Erythroblast (primary cell): Measurements from ENCODE around the gene ATP5MG.

Experiments
- DNase-seq, 2 experiments: peaks; one replicate each; lab custom pipeline; 2025; lab: John Stamatoyannopoulos, UW
- GATA1 ChIP-seq: IDR thresholded peaks from 2 replicates; pipeline ENCODE4 v1.6.1; 2011; ENCODE audit warnings: low read depth, mild to moderate bottlenecking, control low read depth, low read length, moderate library complexity
- POLR2A ChIP-seq: IDR thresholded peaks from 2 replicates; pipeline ENCODE4 v1.6.1; 2011; ENCODE audit warnings: mild to moderate bottlenecking, low read length

The ATP5MG gene

GRCh38 chr11:118442301-118442700 lies 40.9 kb downstream of the ATP5MG start:
- TF ChIP-seq POLR2A (no peak), GATA1 (no peak)
- no peak for DNase-seq

DNA sequence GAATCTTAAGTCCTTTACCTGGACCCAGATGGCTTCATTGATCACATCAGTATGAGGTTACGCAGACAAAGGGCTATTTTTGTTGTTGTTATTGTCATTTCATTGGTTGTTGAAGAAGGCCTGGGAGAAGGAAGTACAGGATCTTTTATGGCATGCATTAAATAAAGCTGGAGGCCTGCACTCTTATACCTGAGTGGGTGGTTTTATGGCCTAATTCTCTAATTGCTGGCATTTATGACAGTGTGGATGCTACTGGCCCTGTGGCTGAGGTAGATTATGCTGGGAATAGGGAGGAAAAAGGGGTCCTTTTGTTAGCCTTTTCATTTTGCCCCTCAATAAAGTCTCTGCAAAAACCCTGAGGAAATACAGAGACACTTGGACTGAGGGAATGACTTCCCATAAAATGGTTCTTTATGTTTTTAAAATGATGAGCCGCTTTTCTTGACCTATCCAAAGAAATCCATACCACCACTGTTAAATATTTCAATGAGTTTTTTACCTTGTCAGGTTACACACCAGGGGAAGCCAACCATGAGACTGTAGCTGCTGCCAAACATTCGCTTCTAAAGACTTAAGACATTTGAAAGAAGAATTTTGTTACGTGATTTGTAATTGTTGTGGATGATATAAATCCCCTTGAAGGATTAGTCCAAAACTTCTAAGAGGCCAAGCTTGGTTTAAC lies 41.6 kb downstream of the ATP5MG start:
- no peak for DNase-seq
- TF ChIP-seq POLR2A (no peak), GATA1 (no peak)

GRCh38 chr11:118443590-118444218 lies 42.3 kb downstream of the ATP5MG start:
- no peak for TF ChIP-seq POLR2A
- no peak for TF ChIP-seq GATA1
- no peak for DNase-seq

DNA sequence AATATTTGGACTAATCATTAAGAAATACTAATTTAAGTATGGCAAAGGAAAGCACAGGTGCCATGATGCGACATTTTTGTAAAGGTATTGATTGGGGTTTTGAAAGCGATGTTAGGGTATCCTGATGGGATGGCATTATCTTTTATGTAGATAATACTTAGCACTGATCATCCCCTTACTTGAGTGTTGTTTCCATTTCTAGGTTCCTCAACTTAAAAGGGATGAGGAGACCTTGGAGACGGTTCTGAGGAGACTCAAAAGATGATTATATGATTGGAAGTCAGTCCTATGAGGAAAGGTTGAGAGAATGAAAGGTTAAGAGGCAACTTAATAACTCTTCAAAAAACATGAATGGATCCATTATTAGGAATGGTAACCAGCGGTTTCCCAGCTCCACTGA lies 46.0 kb downstream of the ATP5MG start:
- DNase-seq = no peak
- no peak for TF ChIP-seq POLR2A
- no peak for TF ChIP-seq GATA1

- TF ChIP-seq GATA1 (no peak), POLR2A (no peak)
- DNase-seq = no peak
These were observed 46.9 kb downstream of the ATP5MG start for GRCh38 chr11:118448294-118448693.

DNA sequence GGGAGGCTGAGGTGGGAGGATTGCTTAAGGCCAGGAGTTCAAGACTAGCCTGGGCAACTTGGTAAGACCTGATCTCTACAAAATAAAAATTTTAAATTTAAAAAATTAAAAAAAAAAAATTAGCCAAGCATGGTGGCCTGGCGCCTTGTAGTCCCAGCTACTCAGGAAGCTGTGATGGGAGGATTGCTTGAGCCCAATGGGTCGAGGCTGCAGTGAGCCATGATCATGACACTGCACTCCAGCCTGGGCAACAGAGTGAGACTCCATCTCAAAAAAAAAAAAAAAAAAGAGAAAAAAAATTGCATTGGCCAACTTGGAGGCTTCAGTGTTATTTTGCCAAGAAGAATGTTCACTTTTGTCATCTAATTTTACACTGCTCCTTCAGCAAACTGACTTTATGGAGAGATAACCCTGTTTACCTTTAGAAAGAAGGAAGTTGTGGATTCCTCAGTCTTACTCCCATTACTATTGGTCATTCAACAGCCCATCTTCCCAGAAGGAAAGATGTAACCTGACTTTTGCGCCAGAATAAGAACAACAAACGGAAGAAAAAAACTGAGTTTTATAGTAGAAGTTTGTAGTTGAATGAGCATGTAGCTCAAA lies 48.0 kb downstream of the ATP5MG start:
- no peak for DNase-seq
- TF ChIP-seq POLR2A (no peak), GATA1 (no peak)

DNA sequence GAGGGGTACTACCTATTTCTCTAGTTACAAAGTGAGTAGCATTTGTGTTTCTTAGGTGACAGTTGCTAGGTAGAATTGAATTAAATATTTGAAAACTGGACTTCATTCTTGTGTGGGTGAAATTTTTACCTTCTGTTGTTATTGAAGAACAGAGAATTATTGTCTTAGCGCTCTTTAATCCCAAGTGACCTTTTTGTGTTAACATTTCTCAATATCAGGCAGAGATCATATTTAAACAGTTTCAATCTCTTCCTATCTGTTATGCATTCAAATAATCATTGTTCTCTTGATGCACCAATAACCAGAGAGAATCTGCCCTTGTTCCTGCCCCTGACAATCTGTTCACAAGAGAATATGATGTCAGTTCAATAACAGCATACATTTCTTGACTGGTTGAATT lies 49.0 kb downstream of the ATP5MG start:
- TF ChIP-seq POLR2A = no peak
- DNase-seq = no peak
